Esophagus (tissue), 2 donors: ENCODE results near the gene MARCHF10. TPM values are rescaled to one million over a fixed set of nuclear protein-coding genes. Genes with fewer than 3 reads are reported as not detected.

Experiments used
- H3K27ac ChIP-seq, 2 donors: one replicate each; pipeline ENCODE4 v1.5.1; 2013; ENCODE audit warnings: low read depth in 2 of 2, mild to moderate bottlenecking in 2 of 2, inconsistent platforms in 1 of 2, low read length in 1 of 2, moderate library complexity in 1 of 2
- H3K27me3 ChIP-seq, 2 donors: one replicate each; pipeline ENCODE4 v1.6.1; 2013; ENCODE audit warnings: low read length in 2 of 2, control low read depth in 1 of 2, mild to moderate bottlenecking in 1 of 2; ENCODE audit not compliant: insufficient read depth in 2 of 2, control insufficient read depth in 1 of 2
- H3K36me3 ChIP-seq, 2 donors: one replicate each; pipeline ENCODE4 v1.6.1; 2013; ENCODE audit warnings: low read length in 1 of 2; ENCODE audit not compliant: control insufficient read depth in 2 of 2, insufficient read depth in 2 of 2
- H3K4me1 ChIP-seq, 2 donors: one replicate each; pipeline ENCODE4 v1.6.1; 2013; ENCODE audit warnings: low read length in 1 of 2; ENCODE audit not compliant: control insufficient read depth in 2 of 2, insufficient read depth in 2 of 2
- H3K4me3 ChIP-seq, 2 donors: one replicate each; pipeline ENCODE4 v1.5.1; 2013; ENCODE audit warnings: low read length in 2 of 2, mild to moderate bottlenecking in 2 of 2, low read depth in 1 of 2, moderate library complexity in 1 of 2
- H3K9me3 ChIP-seq, 2 donors: one replicate each; pipeline ENCODE4 v1.6.1; 2013; ENCODE audit warnings: mild to moderate bottlenecking in 2 of 2, low read depth in 1 of 2, low read length in 1 of 2, moderate library complexity in 1 of 2; ENCODE audit not compliant: control insufficient read depth in 2 of 2, insufficient read depth in 1 of 2
- WGBS, 2 donors: extraction: QIAGEN DNeasy Blood & Tissue Kit; methylation state at CpG; one replicate each; pipeline ENCODE4 v1.1.7; 2013; 5-methylcytosine and 5-hydroxymethylcytosine counted together
- polyA plus RNA-seq, 2 donors: library from polyadenylated mRNA; stranded (reverse); fragments of 200-250 nt; gene quantifications; one replicate each; pipeline ENCODE4 v1.2.3, GENCODE V29; 2013
- donor health status: healthy with polysubstance abuse.
- donor health status: Bipolar disorder and iron deficiency.

MARCHF10 gene
- polyA plus RNA-seq, 2 donors: 0.10 to 0.14 TPM

DNA sequence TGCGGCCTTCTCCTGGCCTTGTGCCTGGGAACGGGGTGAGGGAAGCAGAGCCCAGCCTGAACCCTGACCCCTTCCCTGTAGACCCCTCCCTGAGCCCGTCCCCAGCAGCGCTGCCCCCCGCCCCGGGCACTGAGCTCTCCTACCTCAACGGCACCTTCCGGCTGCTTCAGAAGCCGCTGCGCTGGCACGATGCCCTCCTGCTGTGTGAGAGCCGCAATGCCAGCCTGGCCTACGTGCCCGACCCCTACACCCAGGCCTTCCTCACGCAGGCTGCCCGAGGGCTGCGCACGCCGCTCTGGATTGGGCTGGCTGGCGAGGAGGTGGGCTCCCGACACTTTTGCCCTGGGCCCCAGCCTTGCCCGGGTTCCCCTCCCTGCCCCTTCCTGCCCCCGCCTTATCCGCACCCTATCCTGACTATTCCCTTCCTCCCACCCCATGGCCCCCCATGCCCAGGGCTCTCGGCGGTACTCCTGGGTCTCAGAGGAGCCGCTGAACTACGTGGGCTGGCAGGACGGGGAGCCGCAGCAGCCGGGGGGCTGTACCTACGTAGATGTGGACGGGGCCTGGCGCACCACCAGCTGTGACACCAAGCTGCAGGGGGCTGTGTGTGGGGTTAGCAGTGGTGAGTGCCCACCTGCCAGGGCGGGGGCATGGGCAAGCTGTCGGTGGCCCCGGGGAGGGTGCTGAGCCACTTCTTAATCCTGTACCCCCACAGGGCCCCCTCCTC is 118.5 kb downstream of the MARCHF10 start:
- Histone ChIP-seq H3K4me1 (peaks cover 0 to 20% of the 10 kb centered on the region in 2 donors), H3K4me3 (no peak overlapping the region), H3K27ac (no peak overlapping the region), H3K9me3 (no peaks in the 10 kb centered on the region), H3K36me3 (peaks cover 0 to 19% of the 10 kb centered on the region in 2 donors), H3K27me3 (no peaks in the 10 kb centered on the region)
- 79 to 89% methylated on average over 36 to 37 of the region's 37 CpGs for WGBS, 2 donors

- peaks cover 0 to 13% of the 10 kb centered on the region in 2 donors for H3K4me1 ChIP-seq
- H3K27me3 ChIP-seq: no peaks in the 10 kb centered on the region
- peaks cover 0 to 19% of the 10 kb centered on the region in 2 donors for H3K36me3 ChIP-seq
- H3K4me3 ChIP-seq: no peak overlapping the region
- H3K27ac ChIP-seq: no peak overlapping the region
- H3K9me3 ChIP-seq: no peaks in the 10 kb centered on the region
- WGBS, 2 donors: 53 to 57% methylated on average over 11 of the region's 11 CpGs
These were observed 119.5 kb downstream of the MARCHF10 start for GRCh38 chr17:62688398-62689160.

GRCh38 chr17:62687997-62688396 is 120.1 kb downstream of the MARCHF10 start:
- Histone ChIP-seq H3K27me3 (no peaks in the 10 kb centered on the region), H3K27ac (no peak overlapping the region), H3K9me3 (no peaks in the 10 kb centered on the region), H3K4me1 (peaks cover 0 to 12% of the 10 kb centered on the region in 2 donors), H3K4me3 (no peak overlapping the region), H3K36me3 (peaks cover 0 to 19% of the 10 kb centered on the region in 2 donors)
- WGBS, 2 donors: 77 to 78% methylated on average over 4 of the region's 4 CpGs

DNA sequence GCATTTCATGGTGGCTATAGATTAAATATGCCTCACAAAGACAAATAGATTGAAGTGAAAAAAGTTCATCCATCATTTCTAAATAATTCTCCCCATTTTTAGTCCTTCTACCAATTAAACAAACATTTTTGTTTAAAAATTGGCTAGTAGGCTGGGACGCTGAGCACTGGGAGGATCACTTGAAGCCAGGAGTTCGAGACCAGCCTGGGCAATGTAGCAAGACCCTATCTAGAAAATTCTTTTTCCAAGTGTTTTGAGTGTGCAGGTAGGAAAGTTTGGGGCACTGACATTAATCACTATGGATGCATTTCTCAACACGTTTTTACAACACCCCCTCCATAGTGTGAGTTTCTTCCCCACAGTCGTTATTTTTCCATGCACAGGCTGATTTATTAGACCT is 123.9 kb downstream of the MARCHF10 start:
- Histone ChIP-seq H3K4me1 (peaks cover 11 to 17% of the 10 kb centered on the region in 2 donors), H3K4me3 (no peak overlapping the region), H3K36me3 (peaks cover 0 to 10% of the 10 kb centered on the region in 2 donors), H3K27me3 (no peaks in the 10 kb centered on the region), H3K27ac (no peak overlapping the region), H3K9me3 (no peaks in the 10 kb centered on the region)
- 72 to 75% methylated on average over 4 of the region's 4 CpGs for WGBS, 2 donors

DNA sequence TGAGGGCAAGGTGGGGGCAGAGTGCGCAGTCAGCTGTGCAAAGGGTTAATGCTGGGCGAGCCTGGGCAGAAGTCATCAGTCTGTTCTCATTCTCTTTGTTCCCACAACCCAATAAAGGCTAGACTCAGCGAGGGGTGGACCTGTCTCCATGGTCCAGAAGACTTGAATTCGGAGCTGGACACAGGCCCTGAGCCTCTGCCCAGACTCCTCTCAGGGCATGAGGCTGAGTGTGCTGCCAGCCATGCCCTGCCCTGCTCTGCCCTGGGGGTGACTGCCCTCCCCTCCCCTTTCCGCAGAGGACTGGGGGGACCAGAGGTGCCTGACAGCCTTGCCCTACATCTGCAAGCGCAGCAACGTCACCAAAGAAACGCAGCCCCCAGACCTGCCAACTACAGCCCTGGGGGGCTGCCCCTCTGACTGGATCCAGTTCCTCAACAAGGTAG is 126.2 kb downstream of the MARCHF10 start:
- H3K36me3 ChIP-seq: peaks cover 0 to 6% of the 10 kb centered on the region in 2 donors
- no peaks in the 10 kb centered on the region for H3K9me3 ChIP-seq
- peak overlapping the region; percentile 55 to 73 for H3K27ac ChIP-seq
- WGBS, 2 donors: 61 to 67% methylated on average over 8 of the region's 8 CpGs
- H3K4me3 ChIP-seq: no peak overlapping the region
- no peaks in the 10 kb centered on the region for H3K27me3 ChIP-seq
- peaks cover 11 to 17% of the 10 kb centered on the region in 2 donors for H3K4me1 ChIP-seq

GRCh38 chr17:62681061-62681938 is 126.8 kb downstream of the MARCHF10 start:
- 63 to 73% methylated on average over 17 of the region's 17 CpGs for WGBS, 2 donors
- Histone ChIP-seq H3K4me3 (no peak overlapping the region), H3K9me3 (no peaks in the 10 kb centered on the region), H3K36me3 (peaks cover 0 to 10% of the 10 kb centered on the region in 2 donors), H3K27me3 (no peaks in the 10 kb centered on the region), H3K27ac (peak overlapping the region; percentile 73 to 77), H3K4me1 (peaks cover 11 to 18% of the 10 kb centered on the region in 2 donors)

DNA sequence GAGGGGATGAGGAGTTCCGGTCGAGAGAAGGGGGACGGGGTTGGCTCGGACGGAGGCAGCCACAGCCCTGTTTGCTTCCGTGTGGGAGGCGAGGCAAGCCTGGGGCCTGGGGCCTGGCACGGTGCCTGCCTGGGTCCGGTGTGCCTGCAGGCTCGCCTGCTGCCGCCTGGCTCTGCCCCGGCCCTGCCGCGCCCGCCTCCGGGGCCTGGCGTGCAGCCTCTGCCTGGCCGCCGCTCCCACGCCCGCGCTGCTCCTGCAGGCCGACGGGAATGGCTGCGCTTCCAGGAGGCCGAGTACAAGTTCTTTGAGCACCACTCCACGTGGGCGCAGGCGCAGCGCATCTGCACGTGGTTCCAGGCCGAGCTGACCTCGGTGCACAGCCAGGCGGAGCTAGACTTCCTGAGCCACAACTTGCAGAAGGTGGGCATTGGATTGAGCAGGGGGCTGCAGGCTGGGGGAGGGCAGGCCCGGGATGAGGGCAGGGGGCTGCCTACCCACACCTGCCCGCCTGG is 127.5 kb downstream of the MARCHF10 start:
- H3K27ac ChIP-seq: peak overlapping the region; percentile 73 to 77
- H3K4me3 ChIP-seq: no peak overlapping the region
- H3K27me3 ChIP-seq: no peaks in the 10 kb centered on the region
- peaks cover 0 to 10% of the 10 kb centered on the region in 2 donors for H3K36me3 ChIP-seq
- WGBS, 2 donors: 56 to 61% methylated on average over 34 to 36 of the region's 36 CpGs
- H3K4me1 ChIP-seq: peaks cover 11 to 23% of the 10 kb centered on the region in 2 donors
- no peaks in the 10 kb centered on the region for H3K9me3 ChIP-seq

DNA sequence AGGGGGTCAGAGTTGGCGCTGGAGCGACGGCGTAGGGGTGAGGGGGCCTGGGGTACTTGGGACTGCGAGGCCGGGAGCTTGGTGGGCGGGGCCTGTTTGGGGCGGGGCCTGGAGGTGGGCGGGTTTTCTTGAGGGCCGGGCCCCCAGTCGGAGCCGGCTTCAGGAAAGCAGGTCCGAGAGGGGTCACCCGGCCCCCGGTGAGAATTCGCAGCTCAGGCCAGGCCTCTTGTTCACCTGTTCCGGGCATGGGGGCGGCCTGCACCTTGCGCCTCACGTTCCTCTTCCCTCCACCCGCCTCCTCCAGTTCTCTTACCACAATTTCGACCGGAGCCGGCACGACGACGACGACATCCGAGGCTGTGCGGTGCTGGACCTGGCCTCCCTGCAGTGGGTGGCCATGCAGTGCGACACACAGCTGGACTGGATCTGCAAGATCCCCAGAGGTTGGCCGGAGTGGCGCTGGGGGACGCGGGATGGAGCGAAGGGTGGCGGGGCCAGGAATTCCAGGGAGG is 128.2 kb downstream of the MARCHF10 start:
- Histone ChIP-seq H3K36me3 (peaks cover 0 to 10% of the 10 kb centered on the region in 2 donors), H3K27ac (peak overlapping the region; percentile 73 to 77), H3K27me3 (no peaks in the 10 kb centered on the region), H3K9me3 (no peaks in the 10 kb centered on the region), H3K4me1 (peaks cover 11 to 25% of the 10 kb centered on the region in 2 donors), H3K4me3 (no peak overlapping the region)
- WGBS, 2 donors: 82 to 90% methylated on average over 33 to 37 of the region's 37 CpGs
